ENCODE results near the gene LRRC10B.
"Not testable (repeated sequence)": the region's sequence is repeated elsewhere in the genome, so short reads cannot be mapped to it uniquely, and the experiment has no call there.

The LRRC10B gene

GRCh38 chr11:61507962-61508861, at the start of gene LRRC10B:
Gene LRRC10B, plus strand, starts transcription at chr11:61508749. Its CDS starts 250 bp downstream, at chr11:61508999.
- Histone ChIP-seq H3K27ac (ENCODE audit: low read length) (no peak within 1 kb of the TSS), H3K36me3 (ENCODE audit: control insufficient read depth, insufficient read depth, low read length) (no peaks in the 10 kb centered on the region), H3K4me1 (ENCODE audit: control insufficient read depth, insufficient read depth, low read length) (peaks cover 9% of the 10 kb centered on the region), H3K9me3 (ENCODE audit: control insufficient read depth, insufficient read depth, low read length) (no peaks in the 10 kb centered on the region), H3K4me3 (ENCODE audit: low read length) (peak within 1 kb of the TSS; percentile 34), H3K27me3 (ENCODE audit: control insufficient read depth, insufficient read depth, low read length) (peaks cover 19% of the 10 kb centered on the region; the same call in 1 of the 2 replicates)
- no CpG with 5 or more reads among the region's 74 CpGs for WGBS (ENCODE audit: insufficient coverage, insufficient read length)
- DNase-seq (ENCODE audit: low read depth, low spot score), result no peak

DNA sequence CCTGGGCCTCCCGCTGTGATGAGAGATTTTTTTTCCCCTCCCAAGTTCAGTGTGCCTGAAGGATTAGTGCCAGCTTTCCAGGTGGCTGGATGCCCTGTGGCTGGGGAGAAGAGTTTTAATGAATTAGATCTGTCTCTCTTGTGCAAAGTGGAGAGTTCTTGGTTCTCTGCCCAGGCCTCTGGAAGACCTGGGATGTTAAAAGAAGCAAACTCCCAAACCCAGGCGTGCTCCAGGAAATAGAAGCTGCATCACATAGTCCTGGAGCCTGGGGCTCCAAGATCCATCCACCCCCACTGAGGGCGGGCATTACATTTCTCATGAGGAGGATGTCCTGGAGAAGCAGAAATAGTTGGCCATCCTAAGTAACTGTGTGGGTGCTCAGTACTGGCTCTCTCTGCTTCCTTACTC, 48.1 kb upstream of the LRRC10B start:
- Histone ChIP-seq H3K4me1 (ENCODE audit: control insufficient read depth, insufficient read depth, low read length) (no peaks in the 10 kb centered on the region), H3K27me3 (ENCODE audit: control insufficient read depth, insufficient read depth, low read length) (no peaks in the 10 kb centered on the region), H3K36me3 (ENCODE audit: control insufficient read depth, insufficient read depth, low read length) (no peaks in the 10 kb centered on the region), H3K4me3 (ENCODE audit: low read length) (no peak overlapping the region), H3K9me3 (ENCODE audit: control insufficient read depth, insufficient read depth, low read length) (no peaks in the 10 kb centered on the region), H3K27ac (ENCODE audit: low read length) (no peak overlapping the region)
- WGBS (ENCODE audit: insufficient coverage, insufficient read length), result no CpG with 5 or more reads among the region's 3 CpGs
- DNase-seq (ENCODE audit: low read depth, low spot score), result no peak

DNA sequence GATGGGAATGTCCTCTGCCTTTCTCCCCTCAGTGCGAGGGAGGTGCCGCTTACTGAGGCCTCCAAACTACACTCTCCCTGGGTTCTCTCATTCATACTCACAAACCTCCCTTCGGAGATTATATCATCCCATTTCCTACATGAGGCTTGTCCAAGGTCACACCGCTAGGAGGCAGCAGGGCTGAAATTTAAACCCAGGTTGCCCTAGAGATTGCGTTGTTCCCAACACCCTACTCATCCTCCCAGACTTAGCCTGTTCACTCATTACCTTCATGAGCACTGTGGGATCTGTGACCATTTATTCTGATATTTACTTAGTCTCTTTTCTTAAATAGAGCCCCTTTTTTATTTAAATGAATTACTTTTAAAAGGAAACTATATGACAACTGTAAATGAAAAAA, 47.6 kb upstream of the LRRC10B start:
- Histone ChIP-seq H3K4me3 (ENCODE audit: low read length) (no peak overlapping the region), H3K4me1 (ENCODE audit: control insufficient read depth, insufficient read depth, low read length) (no peaks in the 10 kb centered on the region), H3K36me3 (ENCODE audit: control insufficient read depth, insufficient read depth, low read length) (no peaks in the 10 kb centered on the region), H3K9me3 (ENCODE audit: control insufficient read depth, insufficient read depth, low read length) (no peaks in the 10 kb centered on the region), H3K27me3 (ENCODE audit: control insufficient read depth, insufficient read depth, low read length) (no peaks in the 10 kb centered on the region), H3K27ac (ENCODE audit: low read length) (no peak overlapping the region)
- WGBS (ENCODE audit: insufficient coverage, insufficient read length), result no CpG with 5 or more reads among the region's 5 CpGs
- DNase-seq (ENCODE audit: low read depth, low spot score), result no peak

GRCh38 chr11:61467602-61468001, 40.9 kb upstream of the LRRC10B start:
- not testable (repeated sequence) for H3K27me3 ChIP-seq (ENCODE audit: control insufficient read depth, insufficient read depth, low read length); H3K27ac ChIP-seq (ENCODE audit: low read length); H3K36me3 ChIP-seq (ENCODE audit: control insufficient read depth, insufficient read depth, low read length); H3K4me3 ChIP-seq (ENCODE audit: low read length); H3K4me1 ChIP-seq (ENCODE audit: control insufficient read depth, insufficient read depth, low read length); DNase-seq (ENCODE audit: low read depth, low spot score); H3K9me3 ChIP-seq (ENCODE audit: control insufficient read depth, insufficient read depth, low read length)
- WGBS (ENCODE audit: insufficient coverage, insufficient read length), result no CpG with 5 or more reads among the region's 6 CpGs

DNA sequence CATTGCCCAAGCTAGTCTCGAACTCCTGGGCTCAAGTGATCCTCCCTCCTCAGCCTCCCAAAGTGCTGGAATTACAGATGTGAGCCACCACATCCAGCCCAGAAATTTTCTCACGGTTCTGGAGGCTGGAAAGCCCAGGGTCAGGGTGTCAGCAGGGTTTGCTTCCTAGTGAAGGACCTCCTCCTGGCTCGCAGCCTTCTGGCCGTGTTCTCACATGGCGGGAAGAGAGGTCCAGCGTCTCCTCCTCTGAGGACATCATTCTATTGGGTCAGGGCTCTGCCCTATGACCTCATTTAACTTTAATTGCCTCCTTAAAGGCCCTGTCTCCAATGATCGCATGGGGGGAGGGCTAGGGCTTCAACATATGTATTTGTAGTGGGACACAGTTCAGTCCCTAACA, 40.5 kb upstream of the LRRC10B start:
- no CpG with 5 or more reads among the region's 7 CpGs for WGBS (ENCODE audit: insufficient coverage, insufficient read length)
- H3K27ac ChIP-seq (ENCODE audit: low read length), result no peak overlapping the region
- no peaks in the 10 kb centered on the region for H3K27me3 ChIP-seq (ENCODE audit: control insufficient read depth, insufficient read depth, low read length)
- no peaks in the 10 kb centered on the region for H3K36me3 ChIP-seq (ENCODE audit: control insufficient read depth, insufficient read depth, low read length)
- H3K9me3 ChIP-seq (ENCODE audit: control insufficient read depth, insufficient read depth, low read length), result no peaks in the 10 kb centered on the region
- H3K4me1 ChIP-seq (ENCODE audit: control insufficient read depth, insufficient read depth, low read length), result no peaks in the 10 kb centered on the region
- no peak for DNase-seq (ENCODE audit: low read depth, low spot score)
- H3K4me3 ChIP-seq (ENCODE audit: low read length), result no peak overlapping the region

- no peaks in the 10 kb centered on the region for H3K4me1 ChIP-seq (ENCODE audit: control insufficient read depth, insufficient read depth, low read length)
- H3K27me3 ChIP-seq (ENCODE audit: control insufficient read depth, insufficient read depth, low read length), result no peaks in the 10 kb centered on the region
- no CpG with 5 or more reads among the region's 5 CpGs for WGBS (ENCODE audit: insufficient coverage, insufficient read length)
- H3K27ac ChIP-seq (ENCODE audit: low read length), result no peak overlapping the region
- H3K4me3 ChIP-seq (ENCODE audit: low read length), result no peak overlapping the region
- no peak for DNase-seq (ENCODE audit: low read depth, low spot score)
- no peaks in the 10 kb centered on the region for H3K36me3 ChIP-seq (ENCODE audit: control insufficient read depth, insufficient read depth, low read length)
- H3K9me3 ChIP-seq (ENCODE audit: control insufficient read depth, insufficient read depth, low read length), result no peaks in the 10 kb centered on the region
Observed at GRCh38 chr11:61472282-61472681, 36.3 kb upstream of the LRRC10B start.

DNA sequence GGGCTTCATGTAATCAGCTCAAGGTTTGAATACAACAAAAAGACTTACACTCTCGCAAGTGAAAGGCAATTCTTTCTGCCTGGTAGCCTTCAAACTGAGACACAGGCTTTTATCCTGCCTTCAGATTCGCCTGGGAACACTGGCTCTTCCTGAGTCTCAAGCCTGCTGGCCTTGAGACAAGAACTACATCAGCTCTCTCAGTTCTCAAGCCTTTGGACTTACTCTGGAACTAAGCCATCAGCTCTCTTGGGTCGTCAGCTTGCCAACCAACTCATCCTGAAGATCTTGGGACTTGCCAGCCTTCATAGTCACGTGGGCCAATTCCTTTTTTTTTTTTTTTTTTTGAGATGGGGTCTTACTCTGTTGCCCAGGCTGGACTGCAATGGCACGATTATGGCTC, 35.7 kb upstream of the LRRC10B start:
- H3K27me3 ChIP-seq (ENCODE audit: control insufficient read depth, insufficient read depth, low read length), result no peaks in the 10 kb centered on the region
- peaks cover 2% of the 10 kb centered on the region for H3K4me1 ChIP-seq (ENCODE audit: control insufficient read depth, insufficient read depth, low read length)
- H3K9me3 ChIP-seq (ENCODE audit: control insufficient read depth, insufficient read depth, low read length), result no peaks in the 10 kb centered on the region
- DNase-seq (ENCODE audit: low read depth, low spot score), result no peak
- H3K27ac ChIP-seq (ENCODE audit: low read length), result no peak overlapping the region
- H3K4me3 ChIP-seq (ENCODE audit: low read length), result no peak overlapping the region
- WGBS (ENCODE audit: insufficient coverage, insufficient read length), result no CpG with 5 or more reads among the region's 5 CpGs
- no peaks in the 10 kb centered on the region for H3K36me3 ChIP-seq (ENCODE audit: control insufficient read depth, insufficient read depth, low read length)

- H3K27ac ChIP-seq (ENCODE audit: low read length), result no peak overlapping the region
Observed at GRCh38 chr11:61473370-61474012, 35.1 kb upstream of the LRRC10B start.

DNA sequence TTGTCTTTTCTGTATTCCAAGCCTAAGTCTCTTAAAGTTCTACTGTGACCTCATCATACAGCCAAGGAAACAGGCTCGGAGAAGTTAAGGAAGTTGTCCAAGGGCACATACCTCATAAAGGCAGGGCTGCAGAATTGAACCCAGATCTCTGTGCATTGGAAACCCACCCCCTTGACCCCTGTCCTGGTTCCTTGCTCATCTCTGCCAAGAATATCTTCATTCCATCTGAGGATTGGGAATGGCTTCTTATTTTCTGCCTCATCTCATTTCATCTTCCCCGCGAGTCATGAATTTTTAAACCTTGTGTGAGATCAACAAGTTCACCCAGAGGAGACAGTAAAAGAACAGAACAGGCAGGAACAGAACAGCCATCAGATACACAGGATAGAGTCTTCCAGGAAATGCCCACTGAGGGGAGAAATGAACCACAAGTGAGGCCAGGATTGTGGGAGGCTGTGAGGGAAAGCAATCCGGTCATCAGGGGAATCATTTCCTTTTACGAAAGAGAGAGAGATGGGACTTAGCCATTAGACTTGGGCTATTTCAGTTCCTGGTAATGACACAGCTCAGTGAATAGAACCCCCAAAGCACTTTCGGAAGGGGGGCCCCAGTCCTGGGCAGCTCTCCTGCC, 34.4 kb upstream of the LRRC10B start:
- Histone ChIP-seq H3K4me1 (ENCODE audit: control insufficient read depth, insufficient read depth, low read length) (peaks cover 2% of the 10 kb centered on the region), H3K36me3 (ENCODE audit: control insufficient read depth, insufficient read depth, low read length) (no peaks in the 10 kb centered on the region), H3K27ac (ENCODE audit: low read length) (no peak overlapping the region), H3K27me3 (ENCODE audit: control insufficient read depth, insufficient read depth, low read length) (no peaks in the 10 kb centered on the region), H3K4me3 (ENCODE audit: low read length) (no peak overlapping the region), H3K9me3 (ENCODE audit: control insufficient read depth, insufficient read depth, low read length) (no peaks in the 10 kb centered on the region)
- DNase-seq (ENCODE audit: low read depth, low spot score), result no peak
- no CpG with 5 or more reads among the region's 6 CpGs for WGBS (ENCODE audit: insufficient coverage, insufficient read length)

More at GRCh38 chr11:61473370-61474012, 35.1 kb upstream of the LRRC10B start:
- no peak for DNase-seq (ENCODE audit: low read depth, low spot score)
- Histone ChIP-seq H3K9me3 (ENCODE audit: control insufficient read depth, insufficient read depth, low read length) (no peaks in the 10 kb centered on the region), H3K4me3 (ENCODE audit: low read length) (no peak overlapping the region), H3K36me3 (ENCODE audit: control insufficient read depth, insufficient read depth, low read length) (no peaks in the 10 kb centered on the region), H3K27me3 (ENCODE audit: control insufficient read depth, insufficient read depth, low read length) (no peaks in the 10 kb centered on the region), H3K4me1 (ENCODE audit: control insufficient read depth, insufficient read depth, low read length) (peaks cover 2% of the 10 kb centered on the region)
- no CpG with 5 or more reads among the region's 3 CpGs for WGBS (ENCODE audit: insufficient coverage, insufficient read length)

DNA sequence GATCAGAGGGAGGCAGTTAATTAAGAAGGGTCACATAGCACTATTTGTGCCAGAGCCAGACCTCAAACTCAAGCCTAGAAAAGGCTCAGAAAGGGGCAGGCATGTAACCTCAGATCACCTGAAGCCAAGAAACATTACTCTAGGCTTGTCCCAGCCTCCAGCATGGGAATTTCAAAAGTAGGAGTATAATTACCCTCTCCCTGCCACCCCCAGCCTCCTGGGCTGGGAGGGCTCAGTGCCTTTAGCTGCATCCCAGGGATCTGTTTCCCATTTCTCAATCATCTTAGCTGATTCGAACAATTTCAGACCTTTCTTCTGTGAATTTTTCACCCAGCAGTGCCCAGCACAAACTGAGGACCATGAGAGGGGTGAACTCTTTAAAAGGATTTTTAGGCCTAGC, 33.1 kb upstream of the LRRC10B start:
- H3K4me1 ChIP-seq (ENCODE audit: control insufficient read depth, insufficient read depth, low read length), result peaks cover 2% of the 10 kb centered on the region
- WGBS (ENCODE audit: insufficient coverage, insufficient read length), result no CpG with 5 or more reads among the region's 1 CpG
- H3K36me3 ChIP-seq (ENCODE audit: control insufficient read depth, insufficient read depth, low read length), result no peaks in the 10 kb centered on the region
- no peaks in the 10 kb centered on the region for H3K27me3 ChIP-seq (ENCODE audit: control insufficient read depth, insufficient read depth, low read length)
- no peak overlapping the region for H3K4me3 ChIP-seq (ENCODE audit: low read length)
- DNase-seq (ENCODE audit: low read depth, low spot score), result no peak
- no peak overlapping the region for H3K27ac ChIP-seq (ENCODE audit: low read length)
- no peaks in the 10 kb centered on the region for H3K9me3 ChIP-seq (ENCODE audit: control insufficient read depth, insufficient read depth, low read length)

Measured in iPS DF 6.9 (cell line).